Limb (tissue), 2 donors: ENCODE measurements around the gene FHIT.

Experiments
- DNase-seq, 2 donors: peaks; one replicate each; pipeline ENCODE4 v3.0.0-alpha.2; 2016; ENCODE audit errors: extremely low spot score in 2 of 2

The FHIT gene

GRCh38 chr3:59914251-59914650 is 1337.0 kb downstream of the FHIT start:
- no peak for DNase-seq

- no peak for DNase-seq
Observed at GRCh38 chr3:59913645-59914044, 1337.6 kb downstream of the FHIT start.

- DNase-seq = no peak
Observed at GRCh38 chr3:59908701-59909100, 1342.6 kb downstream of the FHIT start.

GRCh38 chr3:59908280-59908679 is 1343.0 kb downstream of the FHIT start:
- DNase-seq = no peak

GRCh38 chr3:59904296-59904695 is 1347.0 kb downstream of the FHIT start:
- DNase-seq = no peak

- DNase-seq = no peak
Observed at GRCh38 chr3:59899061-59899460, 1352.2 kb downstream of the FHIT start.

- DNase-seq = no peak
Observed at GRCh38 chr3:59895972-59896371, 1355.3 kb downstream of the FHIT start.

- DNase-seq = no peak
Observed at GRCh38 chr3:59894425-59895121, 1356.7 kb downstream of the FHIT start.

GRCh38 chr3:59890639-59891038 is 1360.6 kb downstream of the FHIT start:
- DNase-seq = no peak

- DNase-seq = no peak
Observed at GRCh38 chr3:59886790-59887189, 1364.5 kb downstream of the FHIT start.

GRCh38 chr3:59885899-59886400 is 1365.3 kb downstream of the FHIT start:
- DNase-seq = no peak

GRCh38 chr3:59885101-59885500 is 1366.2 kb downstream of the FHIT start:
- no peak for DNase-seq

- DNase-seq = no peak
Observed at GRCh38 chr3:59884409-59884808, 1366.8 kb downstream of the FHIT start.

GRCh38 chr3:59882746-59883145 is 1368.5 kb downstream of the FHIT start:
- no peak for DNase-seq

GRCh38 chr3:59880717-59881116 is 1370.5 kb downstream of the FHIT start:
- DNase-seq = no peak

GRCh38 chr3:59879031-59879581 is 1372.1 kb downstream of the FHIT start:
- DNase-seq = no peak

- DNase-seq = peak in 1 of 2 donors; percentile 20
Observed at GRCh38 chr3:59878038-59878427, 1373.2 kb downstream of the FHIT start.

- no peak for DNase-seq
Observed at GRCh38 chr3:59877263-59878037, 1373.8 kb downstream of the FHIT start.

GRCh38 chr3:59876533-59877062 is 1374.7 kb downstream of the FHIT start:
- no peak for DNase-seq

GRCh38 chr3:59873576-59874230 is 1377.5 kb downstream of the FHIT start:
- DNase-seq = no peak

GRCh38 chr3:59872128-59872527 is 1379.1 kb downstream of the FHIT start:
- no peak for DNase-seq
